ENCODE data around the gene BTBD9. TPM values are rescaled to one million over a fixed set of nuclear protein-coding genes. Genes with fewer than 3 reads are reported as not detected.
"Not testable (repeated sequence)": the region's sequence is repeated elsewhere in the genome, so short reads cannot be mapped to it uniquely, and the experiment has no call there.

The BTBD9 gene
- total RNA-seq, 1 donor from 2014 or later, result 49.7 TPM

DNA sequence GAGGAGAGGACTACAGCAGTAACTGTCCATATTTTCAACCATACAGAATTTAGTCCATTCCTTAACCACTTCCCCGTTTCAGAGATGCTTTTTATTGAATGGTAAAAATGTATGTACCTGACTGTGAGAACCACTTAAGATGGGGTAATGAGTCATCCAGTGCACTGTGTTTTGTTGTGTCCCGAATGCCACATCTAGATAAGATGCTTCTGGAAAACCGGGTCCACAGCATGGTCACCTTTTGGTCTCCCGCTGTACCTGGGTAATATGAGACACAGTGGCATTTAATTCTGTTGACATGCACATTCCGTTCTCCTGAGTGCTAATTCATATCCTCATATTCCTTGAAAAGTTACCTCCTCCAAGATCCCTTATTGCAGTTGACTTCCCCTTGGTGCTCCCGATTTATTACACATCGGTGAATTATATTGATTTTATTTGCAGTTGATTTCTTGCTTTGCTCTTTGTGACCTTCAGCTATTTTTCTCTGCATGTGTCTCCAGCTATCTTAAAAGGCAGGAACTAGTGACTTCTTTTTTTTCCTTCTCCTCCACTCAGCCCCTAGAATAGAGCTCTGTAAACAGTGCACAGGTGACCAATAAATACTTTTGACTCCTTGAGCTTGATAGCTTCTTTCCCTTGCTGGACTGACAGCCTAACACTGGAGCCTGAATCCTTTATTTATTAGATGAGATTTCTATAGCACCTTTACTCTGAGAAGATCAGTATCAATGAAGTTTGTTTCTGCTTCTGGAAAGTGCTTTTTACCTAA lies 505.6 kb downstream of the BTBD9 start:
- Histone ChIP-seq H3K9me3 (no peaks in the 10 kb centered on the region), H3K4me3 (no peak overlapping the region), H3K27ac (no peak overlapping the region), H3K27me3 (ENCODE audit: low read depth) (no peaks in the 10 kb centered on the region), H3K36me3 (no peaks in the 10 kb centered on the region), H3K4me1 (peaks cover 8% of the 10 kb centered on the region)
- no peak for DNase-seq
- intact Hi-C loops (cut with DNase I), result no loop called here
- TF ChIP-seq CTCF (IDR thresholded peaks at IDR 0.05), result no peak
- ATAC-seq, result peak; percentile 76 to 77

GRCh38 chr6:38131527-38131965 lies 508.2 kb downstream of the BTBD9 start:
- ATAC-seq (peak; percentile 44 to 63), DNase-seq (no peak)
- Histone ChIP-seq H3K9me3 (no peaks in the 10 kb centered on the region), H3K4me1 (peaks cover 8% of the 10 kb centered on the region), H3K27me3 (ENCODE audit: low read depth) (no peaks in the 10 kb centered on the region), H3K36me3 (no peaks in the 10 kb centered on the region), H3K27ac (no peak overlapping the region), H3K4me3 (no peak overlapping the region)
- intact Hi-C loops (cut with DNase I), result no loop called here
- TF ChIP-seq CTCF (IDR thresholded peaks at IDR 0.05), result no peak

DNA sequence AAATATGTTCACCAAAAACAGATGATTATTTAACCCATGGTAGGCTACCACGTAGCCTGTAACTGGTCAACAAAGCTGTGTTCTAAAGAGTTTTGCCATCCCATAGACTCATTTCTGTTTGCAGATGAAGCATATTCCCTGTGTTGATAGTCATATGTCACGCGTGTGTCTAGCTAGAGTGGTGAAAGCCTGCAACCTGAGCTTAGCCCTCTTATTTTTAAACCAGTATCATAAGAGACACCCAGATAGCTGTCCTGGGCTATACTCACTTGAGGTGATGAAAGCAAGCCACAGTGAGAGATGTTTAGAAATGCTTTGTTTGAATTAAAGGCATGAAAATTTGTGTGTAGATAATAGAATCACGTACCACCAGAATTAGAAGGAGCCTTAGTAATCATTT lies 512.4 kb downstream of the BTBD9 start:
- no peak for TF ChIP-seq CTCF (IDR thresholded peaks at IDR 0.05)
- no peaks in the 10 kb centered on the region for H3K27me3 ChIP-seq (ENCODE audit: low read depth)
- H3K27ac ChIP-seq, result no peak overlapping the region
- H3K4me3 ChIP-seq, result no peak overlapping the region
- ATAC-seq (no peak), DNase-seq (no peak)
- no peaks in the 10 kb centered on the region for H3K9me3 ChIP-seq
- intact Hi-C loops (cut with DNase I), result no loop called here
- H3K36me3 ChIP-seq, result no peaks in the 10 kb centered on the region
- no peaks in the 10 kb centered on the region for H3K4me1 ChIP-seq

DNA sequence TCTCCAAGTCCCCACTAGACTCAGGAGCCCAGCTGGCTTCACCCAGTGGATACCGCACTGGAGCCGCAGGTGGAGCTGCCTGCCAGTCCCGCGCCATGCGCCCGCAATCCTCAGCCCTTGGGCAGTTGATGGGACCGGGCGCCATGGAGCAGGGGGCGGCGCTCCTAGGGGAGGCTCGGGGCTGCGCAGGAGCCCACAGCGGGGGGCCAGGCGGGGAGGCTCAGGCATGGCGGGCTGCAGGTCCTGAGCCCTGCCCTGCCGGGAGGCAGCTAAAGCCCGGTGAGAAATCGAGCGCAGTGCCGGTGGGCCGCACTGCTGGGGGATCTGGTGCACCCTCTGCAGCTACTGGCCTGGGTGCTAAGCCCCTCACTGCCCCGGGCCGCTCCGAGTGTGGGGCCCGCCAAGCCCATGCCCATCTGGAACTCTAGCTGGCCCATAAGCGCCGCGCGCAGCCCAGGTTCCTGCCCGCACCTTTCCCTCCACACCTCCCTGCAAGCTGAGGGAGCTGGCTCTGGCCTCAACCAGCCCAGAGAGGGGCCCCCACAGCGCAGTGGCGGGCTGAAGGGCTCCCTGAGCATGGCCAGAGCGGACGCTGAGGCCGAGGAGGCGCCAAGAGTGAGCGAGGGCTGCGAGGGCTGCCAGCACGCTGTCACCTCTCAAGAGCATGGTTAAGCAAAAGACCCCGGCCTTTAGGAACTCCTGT lies 515.4 kb downstream of the BTBD9 start:
- H3K27me3 ChIP-seq (ENCODE audit: low read depth); H3K36me3 ChIP-seq; DNase-seq; H3K9me3 ChIP-seq; H3K4me1 ChIP-seq; ATAC-seq; H3K27ac ChIP-seq; H3K4me3 ChIP-seq; intact Hi-C loops (cut with DNase I): not testable (repeated sequence)

- no peaks in the 10 kb centered on the region for H3K27me3 ChIP-seq (ENCODE audit: low read depth)
- TF ChIP-seq CTCF (IDR thresholded peaks at IDR 0.05), result no peak
- DNase-seq, result no peak
Measured at GRCh38 chr6:38119516-38119915, 520.2 kb downstream of the BTBD9 start.

GRCh38 chr6:38118791-38119365 lies 520.9 kb downstream of the BTBD9 start:
- Histone ChIP-seq H3K36me3 (peaks cover 40% of the 10 kb centered on the region), H3K4me1 (peaks cover 8% of the 10 kb centered on the region), H3K9me3 (no peaks in the 10 kb centered on the region), H3K4me3 (no peak overlapping the region), H3K27me3 (ENCODE audit: low read depth) (no peaks in the 10 kb centered on the region), H3K27ac (no peak overlapping the region)
- intact Hi-C loops (cut with DNase I), result no loop called here
- ATAC-seq (no peak), DNase-seq (no peak)
- TF ChIP-seq CTCF (IDR thresholded peaks at IDR 0.05), result no peak

More at GRCh38 chr6:38119516-38119915, 520.2 kb downstream of the BTBD9 start:
- H3K27ac ChIP-seq, result no peak overlapping the region
- H3K36me3 ChIP-seq, result peaks cover 40% of the 10 kb centered on the region
- no peak overlapping the region for H3K4me3 ChIP-seq
- ATAC-seq, result no peak
- peaks cover 8% of the 10 kb centered on the region for H3K4me1 ChIP-seq
- H3K9me3 ChIP-seq, result no peaks in the 10 kb centered on the region
- intact Hi-C loops (cut with DNase I), result no loop called here
